Endodermal cell (in vitro differentiated cells): ENCODE measurements around the gene PHF5A. TPM values are rescaled to one million over a fixed set of nuclear protein-coding genes. Genes with fewer than 3 reads are reported as not detected.

Source experiments
- DNase-seq: peaks from one replicate; pipeline ENCODE4 v3.0.0-alpha.2; 2017
- H3K27ac ChIP-seq: 2 replicates; pipeline ENCODE4 v1.5.1; 2013; ENCODE audit warnings: mild to moderate bottlenecking, low read depth, low read length, moderate library complexity
- H3K27me3 ChIP-seq: 2 replicates; pipeline ENCODE4 v1.6.1; 2013; ENCODE audit warnings: mild to moderate bottlenecking, low read length, moderate library complexity; ENCODE audit not compliant: insufficient read depth, control insufficient read depth, poor library complexity, severe bottlenecking
- H3K36me3 ChIP-seq: 2 replicates; pipeline ENCODE4 v1.7.0; 2013; ENCODE audit warnings: mild to moderate bottlenecking, low read length, moderate library complexity; ENCODE audit not compliant: control insufficient read depth, insufficient read depth
- H3K4me1 ChIP-seq: one replicate; pipeline ENCODE4 v1.7.0; 2013; ENCODE audit warnings: low read length; ENCODE audit not compliant: control insufficient read depth, insufficient read depth
- H3K4me3 ChIP-seq: 2 replicates; pipeline ENCODE4 v1.5.1; 2013; ENCODE audit warnings: mild to moderate bottlenecking, low read length, moderate library complexity
- H3K9ac ChIP-seq: 2 replicates; pipeline ENCODE4 v1.6.1; 2013; ENCODE audit warnings: mild to moderate bottlenecking, low read length, moderate library complexity; ENCODE audit not compliant: poor library complexity, severe bottlenecking; ENCODE audit errors: extremely low read depth
- H3K9me3 ChIP-seq: 2 replicates; pipeline ENCODE4 v1.6.1; 2013; ENCODE audit warnings: mild to moderate bottlenecking, low read length, moderate library complexity; ENCODE audit not compliant: control insufficient read depth
- H3K27ac Mint-ChIP-seq: 2 replicates; pipeline ENCODE4 v1.8.0; 2020; ENCODE audit warnings: mixed read lengths
- H3K27me3 Mint-ChIP-seq: 2 replicates; pipeline ENCODE4 v1.8.0; 2021; ENCODE audit warnings: mild to moderate bottlenecking, mixed read lengths; ENCODE audit not compliant: insufficient read depth
- H3K36me3 Mint-ChIP-seq: 2 replicates; pipeline ENCODE4 v1.8.0; 2020; ENCODE audit warnings: low read depth, mixed read lengths
- H3K4me1 Mint-ChIP-seq: 2 replicates; pipeline ENCODE4 v1.8.0; 2020; ENCODE audit warnings: mixed read lengths
- H3K4me3 Mint-ChIP-seq: 2 replicates; pipeline ENCODE4 v1.8.0; 2020; ENCODE audit warnings: mild to moderate bottlenecking, moderate library complexity, mixed read lengths
- H3K9me3 Mint-ChIP-seq: 2 replicates; pipeline ENCODE4 v1.8.0; 2020; ENCODE audit warnings: mild to moderate bottlenecking, mixed read lengths
- WGBS, 2 experiments: methylation state at CpG; one replicate each; pipeline versions ENCODE4 v1.1.5 to v1.1.7; 2013; ENCODE audit warnings: missing lambda C conversion rate in 2 of 2, mixed read lengths in 1 of 2; ENCODE audit not compliant: insufficient coverage in 1 of 2, insufficient read length in 1 of 2; 5-methylcytosine and 5-hydroxymethylcytosine counted together
- total RNA-seq, 2 donors: library from RNA; stranded (reverse); fragmentation: NEBNext Ultra II Directional in 1 of 2; extraction: Animal tissue kit (Norgen Biotek cat#: 25700) in 1 of 2; gene quantifications; 2 replicates in 1 of 2; 3 replicates in 1 of 2; pipeline ENCODE4 v1.2.1, GENCODE V29; 2021
- TF ChIP-seq, protein P1 (sequence below): fragments of 200-600 bp; sonication (generic); conservative IDR thresholded peaks from 2 replicates; pipeline ENCODE4 v1.5.0; 2021; ENCODE audit warnings: antibody characterized with exemption, mild to moderate bottlenecking

The PHF5A gene
- total RNA-seq, 2 donors from 2014 or later, result 71.0 to 80.8 TPM

DNA sequence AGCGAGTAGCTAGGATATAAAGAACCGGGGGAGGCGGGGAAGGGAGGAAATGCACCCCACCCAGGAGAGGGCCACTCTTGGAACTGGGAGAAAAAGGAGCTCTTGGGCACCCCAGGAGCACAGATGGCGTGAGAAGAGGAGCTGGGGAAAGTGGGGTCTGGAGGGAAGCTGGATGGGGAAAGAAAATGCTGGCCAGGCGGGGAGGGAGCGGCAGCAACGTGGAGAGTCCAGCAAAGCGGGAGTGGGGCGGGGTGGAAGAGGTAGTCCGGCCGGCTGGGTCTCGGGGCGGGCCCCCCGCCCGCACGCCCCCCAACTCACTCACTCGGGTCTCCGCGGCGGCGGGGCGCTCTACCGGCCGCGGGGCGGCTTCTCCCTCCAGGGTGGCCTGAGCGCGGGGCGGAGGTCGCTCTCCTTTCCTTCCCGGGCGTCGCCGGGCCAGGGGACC is 22.4 kb downstream of the PHF5A start:
- Histone ChIP-seq H3K9me3 (no peaks in the 10 kb centered on the region), H3K27ac (peak overlapping the region; percentile 56), H3K4me3 (peak overlapping the region; percentile 97), H3K9ac (peak overlapping the region; percentile 99), H3K36me3 (peaks cover 20% of the 10 kb centered on the region), H3K27me3 (no peaks in the 10 kb centered on the region), H3K4me1 (peaks cover 6% of the 10 kb centered on the region)
- Mint-ChIP-seq H3K27ac (peak overlapping the region; percentile 99), H3K36me3 (peaks cover 31% of the 10 kb centered on the region), H3K4me1 (peaks cover 13% of the 10 kb centered on the region), H3K4me3 (peak overlapping the region; percentile 99), H3K9me3 (no peaks in the 10 kb centered on the region), H3K27me3 (no peaks in the 10 kb centered on the region)
- 0% methylated on average over 34 of the region's 34 CpGs; no CpG with 5 or more reads in 1 of the 2 experiments for WGBS, 2 experiments
- TF ChIP-seq, protein P1, sequence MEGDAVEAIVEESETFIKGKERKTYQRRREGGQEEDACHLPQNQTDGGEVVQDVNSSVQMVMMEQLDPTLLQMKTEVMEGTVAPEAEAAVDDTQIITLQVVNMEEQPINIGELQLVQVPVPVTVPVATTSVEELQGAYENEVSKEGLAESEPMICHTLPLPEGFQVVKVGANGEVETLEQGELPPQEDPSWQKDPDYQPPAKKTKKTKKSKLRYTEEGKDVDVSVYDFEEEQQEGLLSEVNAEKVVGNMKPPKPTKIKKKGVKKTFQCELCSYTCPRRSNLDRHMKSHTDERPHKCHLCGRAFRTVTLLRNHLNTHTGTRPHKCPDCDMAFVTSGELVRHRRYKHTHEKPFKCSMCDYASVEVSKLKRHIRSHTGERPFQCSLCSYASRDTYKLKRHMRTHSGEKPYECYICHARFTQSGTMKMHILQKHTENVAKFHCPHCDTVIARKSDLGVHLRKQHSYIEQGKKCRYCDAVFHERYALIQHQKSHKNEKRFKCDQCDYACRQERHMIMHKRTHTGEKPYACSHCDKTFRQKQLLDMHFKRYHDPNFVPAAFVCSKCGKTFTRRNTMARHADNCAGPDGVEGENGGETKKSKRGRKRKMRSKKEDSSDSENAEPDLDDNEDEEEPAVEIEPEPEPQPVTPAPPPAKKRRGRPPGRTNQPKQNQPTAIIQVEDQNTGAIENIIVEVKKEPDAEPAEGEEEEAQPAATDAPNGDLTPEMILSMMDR, result no peak
- peak; percentile 67 for DNase-seq

DNA sequence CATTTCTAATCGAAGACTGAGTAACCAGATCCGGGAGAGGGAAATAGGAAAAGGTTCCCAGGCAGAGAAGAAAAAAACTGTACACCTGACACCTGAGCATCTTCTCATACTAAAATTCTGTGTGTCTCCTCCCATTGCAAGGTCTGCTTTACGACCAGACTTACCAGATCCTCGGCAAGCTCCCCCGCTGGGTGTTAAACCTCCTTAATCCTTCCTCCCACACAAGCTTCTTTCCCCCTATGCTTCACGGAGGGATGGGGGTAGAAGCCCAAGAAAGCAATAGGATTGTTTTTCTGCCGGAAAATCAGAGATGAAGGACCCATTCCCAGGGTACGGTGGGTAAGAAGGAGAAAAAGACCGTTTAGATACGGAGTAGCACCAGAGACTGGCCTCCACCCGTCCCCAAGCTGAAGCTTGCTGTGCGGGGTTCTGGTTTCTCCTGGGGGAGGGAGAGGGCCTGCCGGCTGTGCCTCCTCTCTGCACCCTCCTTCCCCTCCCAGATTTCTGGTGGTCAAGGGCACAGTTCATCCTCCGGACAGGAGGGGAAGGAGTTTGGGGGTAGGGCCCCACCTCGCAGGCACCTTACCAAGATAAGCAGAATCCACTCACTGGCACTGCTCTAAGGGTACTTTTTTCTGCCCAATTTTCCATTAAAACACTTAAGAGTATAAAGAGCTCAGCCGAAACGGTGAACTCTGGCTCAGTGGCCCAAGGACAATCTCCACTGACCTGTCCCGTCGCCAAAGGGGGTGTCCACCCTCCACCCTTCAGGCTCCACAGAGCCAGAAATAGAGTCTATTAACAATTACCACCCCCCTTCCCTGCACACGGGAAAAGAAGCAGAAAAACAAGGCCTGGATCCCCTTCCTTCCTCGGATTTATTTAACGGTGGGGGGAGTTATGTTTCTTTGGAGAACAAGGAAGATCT is 23.1 kb downstream of the PHF5A start:
- Mint-ChIP-seq H3K4me1 (peaks cover 13% of the 10 kb centered on the region), H3K9me3 (no peaks in the 10 kb centered on the region), H3K36me3 (peaks cover 28% of the 10 kb centered on the region), H3K4me3 (peak overlapping the region; percentile 99), H3K27me3 (no peaks in the 10 kb centered on the region), H3K27ac (peak overlapping the region; percentile 99)
- WGBS, 2 experiments, result 0% methylated on average over 10 to 21 of the region's 22 CpGs
- Histone ChIP-seq H3K4me3 (peak overlapping the region; percentile 97), H3K36me3 (peaks cover 27% of the 10 kb centered on the region), H3K9me3 (no peaks in the 10 kb centered on the region), H3K4me1 (peaks cover 6% of the 10 kb centered on the region), H3K9ac (peak overlapping the region; percentile 99), H3K27ac (peak overlapping the region; percentile 56), H3K27me3 (no peaks in the 10 kb centered on the region)
- DNase-seq, result peak; percentile 85
- TF ChIP-seq, protein P1, result no peak

DNA sequence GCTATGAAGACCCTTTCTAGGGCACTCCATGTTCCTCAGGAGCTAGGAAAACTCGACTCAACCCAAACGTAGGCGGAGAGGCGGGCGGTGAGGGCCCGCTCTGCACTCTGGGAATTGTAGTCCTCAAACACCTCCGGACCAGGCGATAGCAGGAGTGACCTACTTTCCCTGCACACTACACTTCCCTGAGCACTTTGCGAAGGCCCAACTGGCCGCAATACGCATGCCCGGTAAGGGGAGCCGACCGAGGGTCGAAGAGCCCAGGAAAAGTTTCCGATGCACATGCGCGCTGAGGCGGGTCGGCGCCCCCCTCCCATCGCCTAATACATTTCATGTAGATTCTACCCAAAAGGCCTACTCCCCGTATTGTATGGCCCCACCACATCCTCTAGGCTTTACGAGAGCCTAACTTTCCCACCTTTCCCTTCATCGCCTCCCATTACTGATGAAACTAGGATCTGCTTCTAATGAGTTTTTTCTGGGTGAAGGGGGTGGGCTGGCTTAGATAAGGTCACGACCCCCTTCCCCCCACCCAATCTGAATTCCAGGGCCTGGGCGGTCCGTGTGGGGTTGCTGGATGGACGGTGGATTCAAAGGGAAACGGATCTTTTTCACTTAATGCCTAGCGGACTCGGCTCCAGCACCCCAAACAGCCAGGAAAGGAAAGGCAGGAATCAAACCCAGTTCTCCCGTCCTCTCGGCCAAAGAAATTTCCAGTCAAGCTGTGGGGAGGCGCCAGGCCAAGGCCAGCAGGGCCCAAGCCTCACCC is 23.9 kb downstream of the PHF5A start:
- Mint-ChIP-seq H3K27ac (peak overlapping the region; percentile 99), H3K4me3 (peak overlapping the region; percentile 99), H3K4me1 (peaks cover 17% of the 10 kb centered on the region), H3K27me3 (no peaks in the 10 kb centered on the region), H3K36me3 (peaks cover 33% of the 10 kb centered on the region), H3K9me3 (no peaks in the 10 kb centered on the region)
- no peaks in the 10 kb centered on the region for H3K27me3 ChIP-seq
- peaks cover 29% of the 10 kb centered on the region for H3K36me3 ChIP-seq
- H3K9ac ChIP-seq, result peak overlapping the region; percentile 99
- 0 to 1% methylated on average over 25 to 32 of the region's 35 CpGs for WGBS, 2 experiments
- H3K4me1 ChIP-seq, result peaks cover 6% of the 10 kb centered on the region
- peak; percentile 99 for DNase-seq
- TF ChIP-seq, protein P1, result no peak
- H3K9me3 ChIP-seq, result no peaks in the 10 kb centered on the region
- H3K4me3 ChIP-seq, result peak overlapping the region; percentile 97
- H3K27ac ChIP-seq, result peak overlapping the region; percentile 52
